Measurements from ENCODE around the gene RPLP2.

Gene RPLP2

DNA sequence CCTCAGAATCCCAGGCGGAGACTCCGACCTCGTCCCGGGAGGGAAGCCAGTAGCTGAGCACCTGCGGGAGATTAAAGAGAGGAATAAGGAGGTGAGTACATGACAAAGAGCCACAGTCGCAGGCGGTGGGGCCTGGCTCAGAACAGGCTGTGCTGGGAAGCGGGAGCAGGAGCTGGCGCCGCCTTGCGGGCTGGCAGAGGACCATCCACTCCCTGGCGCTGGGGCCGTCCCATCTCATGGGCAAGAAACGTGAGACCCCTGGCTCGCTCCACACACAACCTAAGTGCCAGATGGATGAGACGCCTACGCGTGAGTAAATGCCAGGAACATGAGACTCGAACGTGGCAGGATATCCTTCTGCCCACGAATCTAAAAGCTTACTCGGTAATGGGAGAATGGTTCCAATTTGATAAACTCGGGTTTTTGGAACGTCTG, 26.2 kb upstream of the RPLP2 start (continued):
- TF ChIP-seq ZIC2 (tag by site-specific recombination; IDR thresholded peaks at IDR 0.05) = peak; percentile 36
- TF ChIP-seq, protein P1, sequence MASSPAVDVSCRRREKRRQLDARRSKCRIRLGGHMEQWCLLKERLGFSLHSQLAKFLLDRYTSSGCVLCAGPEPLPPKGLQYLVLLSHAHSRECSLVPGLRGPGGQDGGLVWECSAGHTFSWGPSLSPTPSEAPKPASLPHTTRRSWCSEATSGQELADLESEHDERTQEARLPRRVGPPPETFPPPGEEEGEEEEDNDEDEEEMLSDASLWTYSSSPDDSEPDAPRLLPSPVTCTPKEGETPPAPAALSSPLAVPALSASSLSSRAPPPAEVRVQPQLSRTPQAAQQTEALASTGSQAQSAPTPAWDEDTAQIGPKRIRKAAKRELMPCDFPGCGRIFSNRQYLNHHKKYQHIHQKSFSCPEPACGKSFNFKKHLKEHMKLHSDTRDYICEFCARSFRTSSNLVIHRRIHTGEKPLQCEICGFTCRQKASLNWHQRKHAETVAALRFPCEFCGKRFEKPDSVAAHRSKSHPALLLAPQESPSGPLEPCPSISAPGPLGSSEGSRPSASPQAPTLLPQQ (tag by site-specific recombination; IDR thresholded peaks at IDR 0.05) = peak; percentile 79; the same call in 1 of the 2 replicates
- TF ChIP-seq GLIS1 (tag by site-specific recombination; IDR thresholded peaks at IDR 0.05) = 0 out of 2 replicates have a peak, but pooled peaks have one; percentile 20
- no peak for TF ChIP-seq ZNF274 (IDR thresholded peaks at IDR 0.05; ENCODE audit: low read length)
- TF ChIP-seq ZNF274 (tag by site-specific recombination; IDR thresholded peaks at IDR 0.05; ENCODE audit: borderline replicate concordance) = no peak
- TF ChIP-seq, protein P2, sequence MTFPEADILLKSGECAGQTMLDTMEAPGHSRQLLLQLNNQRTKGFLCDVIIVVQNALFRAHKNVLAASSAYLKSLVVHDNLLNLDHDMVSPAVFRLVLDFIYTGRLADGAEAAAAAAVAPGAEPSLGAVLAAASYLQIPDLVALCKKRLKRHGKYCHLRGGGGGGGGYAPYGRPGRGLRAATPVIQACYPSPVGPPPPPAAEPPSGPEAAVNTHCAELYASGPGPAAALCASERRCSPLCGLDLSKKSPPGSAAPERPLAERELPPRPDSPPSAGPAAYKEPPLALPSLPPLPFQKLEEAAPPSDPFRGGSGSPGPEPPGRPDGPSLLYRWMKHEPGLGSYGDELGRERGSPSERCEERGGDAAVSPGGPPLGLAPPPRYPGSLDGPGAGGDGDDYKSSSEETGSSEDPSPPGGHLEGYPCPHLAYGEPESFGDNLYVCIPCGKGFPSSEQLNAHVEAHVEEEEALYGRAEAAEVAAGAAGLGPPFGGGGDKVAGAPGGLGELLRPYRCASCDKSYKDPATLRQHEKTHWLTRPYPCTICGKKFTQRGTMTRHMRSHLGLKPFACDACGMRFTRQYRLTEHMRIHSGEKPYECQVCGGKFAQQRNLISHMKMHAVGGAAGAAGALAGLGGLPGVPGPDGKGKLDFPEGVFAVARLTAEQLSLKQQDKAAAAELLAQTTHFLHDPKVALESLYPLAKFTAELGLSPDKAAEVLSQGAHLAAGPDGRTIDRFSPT (tag by site-specific recombination; IDR thresholded peaks at IDR 0.05) = peak; percentile 35; the same call in 1 of the 2 replicates
- no peak for TF ChIP-seq PBX3 (CRISPR knock-in tag; IDR thresholded peaks at IDR 0.05)
- no peak for TF ChIP-seq ZBTB7A (tag by site-specific recombination; IDR thresholded peaks at IDR 0.05; ENCODE audit: low read depth)
- TF ChIP-seq ZNF610 (tag by site-specific recombination; IDR thresholded peaks at IDR 0.05; ENCODE audit: borderline replicate concordance) = no peak
- TF ChIP-seq ZNF510 (tag by site-specific recombination; IDR thresholded peaks at IDR 0.05; ENCODE audit: insufficient replicate concordance) = no peak
- peak; percentile 29; the same call in 1 of the 2 replicates for TF ChIP-seq SP2 (tag by site-specific recombination; IDR thresholded peaks at IDR 0.05)
- TF ChIP-seq, protein P3, sequence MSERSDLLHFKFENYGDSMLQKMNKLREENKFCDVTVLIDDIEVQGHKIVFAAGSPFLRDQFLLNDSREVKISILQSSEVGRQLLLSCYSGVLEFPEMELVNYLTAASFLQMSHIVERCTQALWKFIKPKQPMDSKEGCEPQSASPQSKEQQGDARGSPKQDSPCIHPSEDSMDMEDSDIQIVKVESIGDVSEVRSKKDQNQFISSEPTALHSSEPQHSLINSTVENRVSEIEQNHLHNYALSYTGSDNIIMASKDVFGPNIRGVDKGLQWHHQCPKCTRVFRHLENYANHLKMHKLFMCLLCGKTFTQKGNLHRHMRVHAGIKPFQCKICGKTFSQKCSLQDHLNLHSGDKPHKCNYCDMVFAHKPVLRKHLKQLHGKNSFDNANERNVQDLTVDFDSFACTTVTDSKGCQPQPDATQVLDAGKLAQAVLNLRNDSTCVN (tag by site-specific recombination; optimal IDR thresholded peaks at IDR 0.05) = peak; percentile 20
- 0 out of 2 replicates have a peak, but pooled peaks have one; percentile 5 for TF ChIP-seq ZNF654 (tag by site-specific recombination; IDR thresholded peaks at IDR 0.05; ENCODE audit: low read depth)
- no peak for TF ChIP-seq ZNF138 (tag by site-specific recombination; IDR thresholded peaks at IDR 0.05; ENCODE audit: borderline replicate concordance)
- no peak for TF ChIP-seq ZNF645 (tag by site-specific recombination; IDR thresholded peaks at IDR 0.05)
- TF ChIP-seq, protein P4, sequence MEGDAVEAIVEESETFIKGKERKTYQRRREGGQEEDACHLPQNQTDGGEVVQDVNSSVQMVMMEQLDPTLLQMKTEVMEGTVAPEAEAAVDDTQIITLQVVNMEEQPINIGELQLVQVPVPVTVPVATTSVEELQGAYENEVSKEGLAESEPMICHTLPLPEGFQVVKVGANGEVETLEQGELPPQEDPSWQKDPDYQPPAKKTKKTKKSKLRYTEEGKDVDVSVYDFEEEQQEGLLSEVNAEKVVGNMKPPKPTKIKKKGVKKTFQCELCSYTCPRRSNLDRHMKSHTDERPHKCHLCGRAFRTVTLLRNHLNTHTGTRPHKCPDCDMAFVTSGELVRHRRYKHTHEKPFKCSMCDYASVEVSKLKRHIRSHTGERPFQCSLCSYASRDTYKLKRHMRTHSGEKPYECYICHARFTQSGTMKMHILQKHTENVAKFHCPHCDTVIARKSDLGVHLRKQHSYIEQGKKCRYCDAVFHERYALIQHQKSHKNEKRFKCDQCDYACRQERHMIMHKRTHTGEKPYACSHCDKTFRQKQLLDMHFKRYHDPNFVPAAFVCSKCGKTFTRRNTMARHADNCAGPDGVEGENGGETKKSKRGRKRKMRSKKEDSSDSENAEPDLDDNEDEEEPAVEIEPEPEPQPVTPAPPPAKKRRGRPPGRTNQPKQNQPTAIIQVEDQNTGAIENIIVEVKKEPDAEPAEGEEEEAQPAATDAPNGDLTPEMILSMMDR (tag by site-specific recombination; IDR thresholded peaks at IDR 0.05) = peak; percentile 50; the same call in 1 of the 2 replicates
- TF ChIP-seq ZNF221 (tag by site-specific recombination; IDR thresholded peaks at IDR 0.05; ENCODE audit: borderline replicate concordance) = no peak
- 0 out of 2 replicates have a peak, but pooled peaks have one; percentile 23 for TF ChIP-seq ZBTB11 (tag by site-specific recombination; conservative IDR thresholded peaks at IDR 0.05; ENCODE audit: low read depth)
- no peak for TF ChIP-seq ZNF514 (tag by site-specific recombination; IDR thresholded peaks at IDR 0.05)
- no peak for TF ChIP-seq ZSCAN30 (tag by site-specific recombination; IDR thresholded peaks at IDR 0.05)
- TF ChIP-seq, protein P5, sequence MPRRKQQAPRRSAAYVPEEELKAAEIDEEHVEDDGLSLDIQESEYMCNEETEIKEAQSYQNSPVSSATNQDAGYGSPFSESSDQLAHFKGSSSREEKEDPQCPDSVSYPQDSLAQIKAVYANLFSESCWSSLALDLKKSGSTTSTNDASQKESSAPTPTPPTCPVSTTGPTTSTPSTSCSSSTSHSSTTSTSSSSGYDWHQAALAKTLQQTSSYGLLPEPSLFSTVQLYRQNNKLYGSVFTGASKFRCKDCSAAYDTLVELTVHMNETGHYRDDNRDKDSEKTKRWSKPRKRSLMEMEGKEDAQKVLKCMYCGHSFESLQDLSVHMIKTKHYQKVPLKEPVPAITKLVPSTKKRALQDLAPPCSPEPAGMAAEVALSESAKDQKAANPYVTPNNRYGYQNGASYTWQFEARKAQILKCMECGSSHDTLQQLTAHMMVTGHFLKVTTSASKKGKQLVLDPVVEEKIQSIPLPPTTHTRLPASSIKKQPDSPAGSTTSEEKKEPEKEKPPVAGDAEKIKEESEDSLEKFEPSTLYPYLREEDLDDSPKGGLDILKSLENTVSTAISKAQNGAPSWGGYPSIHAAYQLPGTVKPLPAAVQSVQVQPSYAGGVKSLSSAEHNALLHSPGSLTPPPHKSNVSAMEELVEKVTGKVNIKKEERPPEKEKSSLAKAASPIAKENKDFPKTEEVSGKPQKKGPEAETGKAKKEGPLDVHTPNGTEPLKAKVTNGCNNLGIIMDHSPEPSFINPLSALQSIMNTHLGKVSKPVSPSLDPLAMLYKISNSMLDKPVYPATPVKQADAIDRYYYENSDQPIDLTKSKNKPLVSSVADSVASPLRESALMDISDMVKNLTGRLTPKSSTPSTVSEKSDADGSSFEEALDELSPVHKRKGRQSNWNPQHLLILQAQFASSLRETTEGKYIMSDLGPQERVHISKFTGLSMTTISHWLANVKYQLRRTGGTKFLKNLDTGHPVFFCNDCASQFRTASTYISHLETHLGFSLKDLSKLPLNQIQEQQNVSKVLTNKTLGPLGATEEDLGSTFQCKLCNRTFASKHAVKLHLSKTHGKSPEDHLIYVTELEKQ (tag by site-specific recombination; IDR thresholded peaks at IDR 0.05; ENCODE audit: borderline replicate concordance) = no peak
- TF ChIP-seq ZNF416 (tag by site-specific recombination; IDR thresholded peaks at IDR 0.05) = no peak
- TF ChIP-seq ZNF701 (tag by site-specific recombination; IDR thresholded peaks at IDR 0.05) = no peak

All from HEK293 (cell line).